Pancreas (tissue), 10 donors: ENCODE data around the gene PPIG. TPM values are rescaled to one million over a fixed set of nuclear protein-coding genes. Genes with fewer than 3 reads are reported as not detected.
A peak's percentile ranks its signal among the peaks of the same experiment; 100 is the strongest.

Experiments used
- ATAC-seq, 4 donors: fragments of 200-7000 bp; cut with Tn5 transposase; one replicate each; pipeline versions ENCODE4 v1.8.0 to v1.9.1; 2020; ENCODE audit warnings: mild to moderate bottlenecking in 4 of 4, moderate library complexity in 4 of 4
- DNase-seq, 6 donors: peaks; one replicate each; pipeline ENCODE4 v3.0.0-alpha.2; 2020
- FAIRE-seq: peaks from 2 replicates; lab custom pipeline; 2012; peaks lifted over from hg19 to GRCh38; lab: Jason Lieb, UNC
- H3K27ac ChIP-seq, 4 donors: fragments of 200-600 bp; sonication (generic); 1 replicate in 3 of 4; 2 replicates in 1 of 4; pipeline versions ENCODE4 v1.5.0 to v1.8.0; 2020
- H3K27me3 ChIP-seq, 4 donors: fragments of 200-600 bp; one replicate each; pipeline ENCODE4 v1.8.0; 2021
- H3K36me3 ChIP-seq, 3 donors: fragments of 200-600 bp; sonication (generic) in 1 of 3; one replicate each; pipeline versions ENCODE4 v1.5.0 to v1.8.0; 2020 to 2021
- H3K4me1 ChIP-seq, 3 donors: fragments of 200-600 bp; one replicate each; pipeline ENCODE4 v1.8.0; 2021
- H3K4me3 ChIP-seq, 4 donors: fragments of 200-600 bp; sonication (generic) in 2 of 4; one replicate each; pipeline versions ENCODE4 v1.5.0 to v1.8.0; 2020 to 2021
- H3K9me3 ChIP-seq, 4 donors: fragments of 200-600 bp; one replicate each; pipeline ENCODE4 v1.8.0; 2021
- CTCF ChIP-seq, 4 donors: fragments of 200-600 bp; sonication (generic) in 3 of 4; IDR thresholded peaks; one replicate each; pipeline versions ENCODE4 v1.5.0 to v1.8.0; 2021; ENCODE audit warnings: antibody characterized with exemption in 4 of 4
- WGBS, 2 donors: extraction: QIAGEN DNeasy Blood & Tissue Kit; methylation state at CpG; one replicate each; pipeline ENCODE4 v1.1.7; 2013; 5-methylcytosine and 5-hydroxymethylcytosine counted together
- intact Hi-C, 3 donors: fragments of 100-400 bp; cut with DNase I; formaldehyde crosslinking; loops; one replicate each; pipeline versions ENCODE4 v1.11.1 to v1.14.2; 2022
- polyA plus RNA-seq, 2 donors: library from polyadenylated mRNA; stranded (reverse); fragments of 200-250 nt; gene quantifications; one replicate each; pipeline ENCODE4 v1.2.3, GENCODE V29; 2013
- total RNA-seq, 6 donors: library from RNA; stranded (reverse); fragmentation: NEBNext Ultra II Directional in 4 of 6; extraction: Animal tissue kit (Norgen Biotek cat#: 25700) in 4 of 6; gene quantifications; one replicate each; pipeline versions ENCODE4 v1.2.1 to v1.2.4, GENCODE V29; 2021 to 2023
- donor health status: healthy with polysubstance abuse.
- donor health status: DM: no; HTN: no; CAD: no; lungs with moderate emphysema.
- donor health status: DM: no; HTN: no; CAD: no.
- donor health status: control.
- donor health status: control.
- donor health status: Bipolar disorder and iron deficiency.
- donor health status: DM: yes; HTN: yes; CAD: no.
- donor health status: DM: no; HTN: no; CAD: no.
- donor health status: DM: no; HTN: no; CAD: no.
- donor health status: DM: yes; HTN: yes; CAD: no.

Gene PPIG
- total and polyA plus RNA-seq, 8 donors: 17.0 to 30.0 (median 22.2) TPM

- no peaks in the 10 kb centered on the region for H3K36me3 ChIP-seq
- H3K4me3 ChIP-seq: no peak overlapping the region
- no peaks in the 10 kb centered on the region for H3K27me3 ChIP-seq
- H3K9me3 ChIP-seq: no peaks in the 10 kb centered on the region
- no peak for TF ChIP-seq CTCF (IDR thresholded peaks at IDR 0.05)
- intact Hi-C loops: no loop called here
- no peak overlapping the region for H3K27ac ChIP-seq
- whole genome bisulfite sequencing, 2 donors: 66 to 81% methylated on average over 1 of the region's 1 CpG
- DNase-seq (no peak), FAIRE-seq (peak; percentile 66), ATAC-seq (no peak)
- peaks cover 0 to 7% (median 4%) of the 10 kb centered on the region in 3 donors for H3K4me1 ChIP-seq
Observed at GRCh38 chr2:169690958-169691357, 106.8 kb downstream of the PPIG start.

Other genes starting within 250 kb of the PPIG start
- under 1 TPM in 1 of 6 donors, not detected in 5; 0.06 TPM for gene LRP2, start 221.8 kb upstream of the PPIG start, total RNA-seq
- under 1 TPM in 1 of 2 donors, not detected in 1; 0.08 TPM for gene LRP2, start 221.8 kb upstream of the PPIG start, polyA plus RNA-seq
- 1 to 10 TPM; 2.7 to 5.8 (median 4.0) TPM for gene BBS5, start 104.9 kb upstream of the PPIG start, total RNA-seq
- gene BBS5, start 104.9 kb upstream of the PPIG start, polyA plus RNA-seq: 1 to 10 TPM; 5.5 to 9.2 TPM
- gene KLHL41, start 74.6 kb upstream of the PPIG start, total RNA-seq: 1 to 10 TPM in 1 of 6 donors, under 1 TPM in 5; 0.19 to 1.1 (median 0.47) TPM
- 1 to 10 TPM in 1 of 2 donors, under 1 TPM in 1; 0.87 to 2.7 TPM for gene KLHL41, start 74.6 kb upstream of the PPIG start, polyA plus RNA-seq
- gene FASTKD1, start 10.5 kb upstream of the PPIG start, total RNA-seq: 10 to 100 TPM in 3 of 6 donors, 1 to 10 TPM in 3; 5.5 to 17.2 (median 8.6) TPM
- gene FASTKD1, start 10.5 kb upstream of the PPIG start, polyA plus RNA-seq: 10 to 100 TPM; 30.4 to 35.9 TPM
- under 1 TPM in 4 of 6 donors, not detected in 2; 0.09 to 0.47 (median 0.20) TPM for gene CFAP210, start 110.1 kb downstream of the PPIG start, total RNA-seq
- gene CFAP210, start 110.1 kb downstream of the PPIG start, polyA plus RNA-seq: under 1 TPM; 0.15 to 0.73 TPM
- gene PHOSPHO2, start 110.1 kb downstream of the PPIG start, total RNA-seq: 1 to 10 TPM; 2.2 to 5.9 (median 3.3) TPM
- gene PHOSPHO2, start 110.1 kb downstream of the PPIG start, polyA plus RNA-seq: 1 to 10 TPM; 1.9 to 2.4 TPM
- gene KLHL23, start 149.5 kb downstream of the PPIG start, total RNA-seq: 1 to 10 TPM; 2.2 to 6.9 (median 3.1) TPM
- gene KLHL23, start 149.5 kb downstream of the PPIG start, polyA plus RNA-seq: 1 to 10 TPM; 1.7 to 3.4 TPM
- gene SSB, start 214.5 kb downstream of the PPIG start, total RNA-seq: 10 to 100 TPM; 14.1 to 36.7 (median 25.0) TPM
- gene SSB, start 214.5 kb downstream of the PPIG start, polyA plus RNA-seq: 10 to 100 TPM; 24.7 to 59.6 TPM
- 10 to 100 TPM; 29.7 to 35.6 (median 32.9) TPM for gene METTL5, start 240.6 kb downstream of the PPIG start, total RNA-seq
- gene METTL5, start 240.6 kb downstream of the PPIG start, polyA plus RNA-seq: 10 to 100 TPM; 36.3 to 41.3 TPM
- 10 to 100 TPM; 19.0 to 26.8 (median 21.3) TPM for gene UBR3, start 243.1 kb downstream of the PPIG start, total RNA-seq
- 10 to 100 TPM in 1 of 2 donors, 1 to 10 TPM in 1; 7.3 to 16.6 TPM for gene UBR3, start 243.1 kb downstream of the PPIG start, polyA plus RNA-seq